Natural killer cell (primary cell): ENCODE data around the gene CAPN7. TPM values are rescaled to one million over a fixed set of nuclear protein-coding genes. Genes with fewer than 3 reads are reported as not detected.

Experiments
- ATAC-seq, 3 donors: fragments of 150-1000 bp in 2 of 3; fragments of 200-7000 bp in 1 of 3; cut with Tn5 transposase; 1 replicate in 1 of 3; 2 replicates in 2 of 3; pipeline ENCODE4 v1.10.0; 2021; ENCODE audit warnings: mild to moderate bottlenecking in 2 of 3, moderate library complexity in 2 of 3
- DNase-seq, 2 donors: peaks; one replicate each; pipeline versions ENCODE4 v3.0.0 to v3.0.0-alpha.2; 2013 to 2021; ENCODE audit warnings: mixed read lengths in 1 of 2
- H3K27ac ChIP-seq: one replicate; pipeline ENCODE4 v1.5.1; 2013; ENCODE audit warnings: mild to moderate bottlenecking, low read length
- H3K27me3 ChIP-seq: one replicate; pipeline ENCODE4 v1.6.1; 2013; ENCODE audit warnings: low read length; ENCODE audit not compliant: control insufficient read depth, insufficient read depth
- H3K36me3 ChIP-seq: one replicate; pipeline ENCODE4 v1.6.1; 2013; ENCODE audit warnings: low read length; ENCODE audit not compliant: control insufficient read depth, insufficient read depth
- H3K4me1 ChIP-seq: one replicate; pipeline ENCODE4 v1.6.1; 2013; ENCODE audit warnings: low read length; ENCODE audit not compliant: control insufficient read depth, insufficient read depth
- H3K4me3 ChIP-seq: one replicate; pipeline ENCODE4 v1.5.1; 2013; ENCODE audit warnings: low read length
- H3K9me3 ChIP-seq: one replicate; pipeline ENCODE4 v1.6.1; 2013; ENCODE audit warnings: low read length; ENCODE audit not compliant: control insufficient read depth, insufficient read depth
- H3K27ac Mint-ChIP-seq, 2 donors: one replicate each; pipeline ENCODE4 v1.8.0; 2022; ENCODE audit warnings: mild to moderate bottlenecking in 2 of 2, mixed read lengths in 2 of 2, moderate library complexity in 1 of 2
- H3K27me3 Mint-ChIP-seq, 2 donors: one replicate each; pipeline ENCODE4 v1.8.0; 2022; ENCODE audit warnings: low read depth in 2 of 2, mixed read lengths in 2 of 2
- H3K36me3 Mint-ChIP-seq: one replicate; pipeline ENCODE4 v1.8.0; 2022; ENCODE audit warnings: mixed read lengths
- H3K4me1 Mint-ChIP-seq, 2 donors: one replicate each; pipeline ENCODE4 v1.8.0; 2022; ENCODE audit warnings: mixed read lengths in 2 of 2
- H3K4me3 Mint-ChIP-seq: one replicate; pipeline ENCODE4 v1.8.0; 2022; ENCODE audit warnings: mild to moderate bottlenecking, moderate library complexity, mixed read lengths
- H3K9me3 Mint-ChIP-seq, 2 donors: one replicate each; pipeline ENCODE4 v1.8.0; 2022; ENCODE audit warnings: mixed read lengths in 2 of 2
- CTCF ChIP-seq: fragments of 200-600 bp; IDR thresholded peaks from one replicate; pipeline ENCODE4 v1.8.0; 2022; ENCODE audit warnings: antibody characterized with exemption
- WGBS: methylation state at CpG from one replicate; pipeline ENCODE4 v1.1.7; 2013; ENCODE audit warnings: missing lambda C conversion rate; ENCODE audit not compliant: insufficient coverage; 5-methylcytosine and 5-hydroxymethylcytosine counted together
- intact Hi-C: fragments of 100-400 bp; cut with micrococcal nuclease; formaldehyde crosslinking; loops from one replicate; pipeline ENCODE4 v1.14.2; 2022
- total RNA-seq, 4 donors: library from RNA; stranded (reverse); fragments of 120-200 nt in 1 of 4; gene quantifications; one replicate each; pipeline versions ENCODE4 v1.2.3 to v1.2.4, GENCODE V29; 2013 to 2022

The CAPN7 gene
- total RNA-seq, 3 donors from 2014 or later (not counting 1 experiment from before 2014, with no cell fraction given): 35.3 to 59.9 (median 52.8) TPM

- Histone ChIP-seq H3K27ac (no peak overlapping the region), H3K27me3 (no peaks in the 10 kb centered on the region), H3K4me1 (peaks cover 33% of the 10 kb centered on the region), H3K4me3 (no peak overlapping the region), H3K9me3 (no peaks in the 10 kb centered on the region), H3K36me3 (peaks cover 61% of the 10 kb centered on the region)
- H3K27me3 Mint-ChIP-seq: no peaks in the 10 kb centered on the region
- no peak overlapping the region for H3K4me3 Mint-ChIP-seq
- no peaks in the 10 kb centered on the region for H3K9me3 Mint-ChIP-seq
- DNase-seq (no peak), ATAC-seq (no peak)
- peak overlapping the region; percentile 85 to 92 for H3K27ac Mint-ChIP-seq
- intact Hi-C loops: no loop called here
- peaks cover 14% of the 10 kb centered on the region for H3K36me3 Mint-ChIP-seq
- WGBS: 79% methylated on average over 4 of the region's 4 CpGs
- H3K4me1 Mint-ChIP-seq: peaks cover 81% of the 10 kb centered on the region in 2 donors
- no peak for TF ChIP-seq CTCF
These were observed 57.1 kb downstream of the CAPN7 start for GRCh38 chr3:15263120-15263519.

GRCh38 chr3:15263926-15264325 lies 57.9 kb downstream of the CAPN7 start:
- H3K4me1 Mint-ChIP-seq: peaks cover 84 to 86% of the 10 kb centered on the region in 2 donors
- DNase-seq: no peak
- no peak for ATAC-seq
- intact Hi-C loops: no loop called here
- WGBS: 93% methylated on average over 1 of the region's 2 CpGs
- H3K4me3 Mint-ChIP-seq: no peak overlapping the region
- no peaks in the 10 kb centered on the region for H3K9me3 ChIP-seq
- H3K4me3 ChIP-seq: no peak overlapping the region
- TF ChIP-seq CTCF: no peak
- H3K27me3 ChIP-seq: no peaks in the 10 kb centered on the region
- peak overlapping the region; percentile 85 to 92 for H3K27ac Mint-ChIP-seq
- H3K4me1 ChIP-seq: peaks cover 42% of the 10 kb centered on the region
- no peak overlapping the region for H3K27ac ChIP-seq
- peaks cover 11% of the 10 kb centered on the region for H3K36me3 Mint-ChIP-seq
- no peaks in the 10 kb centered on the region for H3K9me3 Mint-ChIP-seq
- H3K27me3 Mint-ChIP-seq: no peaks in the 10 kb centered on the region
- H3K36me3 ChIP-seq: peaks cover 61% of the 10 kb centered on the region

GRCh38 chr3:15264486-15264885 lies 58.4 kb downstream of the CAPN7 start:
- Mint-ChIP-seq H3K9me3 (no peaks in the 10 kb centered on the region), H3K4me3 (peak overlapping the region; percentile 58), H3K27me3 (no peaks in the 10 kb centered on the region), H3K36me3 (peaks cover 5% of the 10 kb centered on the region), H3K4me1 (peaks cover 84 to 86% of the 10 kb centered on the region in 2 donors), H3K27ac (peak overlapping the region; percentile 85 to 92)
- intact Hi-C loops: no loop called here
- no peak for TF ChIP-seq CTCF
- ATAC-seq (no peak), DNase-seq (no peak)
- 89% methylated on average over 1 of the region's 2 CpGs for WGBS
- H3K27ac ChIP-seq: no peak overlapping the region
- H3K9me3 ChIP-seq: no peaks in the 10 kb centered on the region
- peaks cover 47% of the 10 kb centered on the region for H3K4me1 ChIP-seq
- H3K27me3 ChIP-seq: no peaks in the 10 kb centered on the region
- no peak overlapping the region for H3K4me3 ChIP-seq
- peaks cover 61% of the 10 kb centered on the region for H3K36me3 ChIP-seq
